ENCODE data around the gene FTL.
A peak's percentile ranks its signal among the peaks of the same experiment; 100 is the strongest.

FTL gene

GRCh38 chr19:48992581-48993174 lies 27.6 kb downstream of the FTL start:
- no peak for DNase-seq

- peak; percentile 96 for DNase-seq
Observed at GRCh38 chr19:48993175-48994034, 28.3 kb downstream of the FTL start, which contains the start of the genes GYS1 and RUVBL2. Gene GYS1, minus strand, starts transcription at chr19:48993309. Its CDS starts 197 bp downstream, at chr19:48993112. Gene RUVBL2, plus strand, starts transcription at chr19:48993887. Its CDS starts 25 bp downstream, at chr19:48993912.

GRCh38 chr19:48994035-48994386 lies 28.9 kb downstream of the FTL start:
- no peak for DNase-seq

GRCh38 chr19:48997972-48998371 lies 32.9 kb downstream of the FTL start:
- DNase-seq = no peak

GRCh38 chr19:48999481-49000325 lies 34.6 kb downstream of the FTL start:
- no peak for DNase-seq

GRCh38 chr19:49004133-49004532 lies 39.0 kb downstream of the FTL start:
- DNase-seq = no peak

- DNase-seq = no peak
Observed at GRCh38 chr19:49004964-49005614, 40.0 kb downstream of the FTL start.

- no peak for DNase-seq
Observed at GRCh38 chr19:49006905-49007304, 41.8 kb downstream of the FTL start.

- DNase-seq = no peak
Observed at GRCh38 chr19:49009828-49010227, 44.7 kb downstream of the FTL start.

- DNase-seq = no peak
Observed at GRCh38 chr19:49010453-49010852, 45.3 kb downstream of the FTL start.

- DNase-seq = no peak
Observed at GRCh38 chr19:49011194-49011593, 46.1 kb downstream of the FTL start.

- DNase-seq = no peak
Observed at GRCh38 chr19:49014123-49014869, 49.2 kb downstream of the FTL start.

- DNase-seq = no peak
Observed at GRCh38 chr19:49014870-49015255, 49.8 kb downstream of the FTL start.

GRCh38 chr19:49016067-49016839 lies 51.1 kb downstream of the FTL start:
- DNase-seq = no peak

All from NCI-H187 treated with DMSO at 0.1 percent for 48 hours (cell line).